Daoy (cell line): ENCODE data around the gene EZR. TPM values are rescaled to one million over a fixed set of nuclear protein-coding genes. Genes with fewer than 3 reads are reported as not detected.
"Not testable (repeated sequence)": the region's sequence is repeated elsewhere in the genome, so short reads cannot be mapped to it uniquely, and the experiment has no call there.

Experiments used
- DNase-seq: peaks from one replicate; pipeline ENCODE4 v3.0.0-alpha.2; 2015; ENCODE audit warnings: low read depth
- total RNA-seq: library from RNA; depleted of rRNA; stranded (reverse); fragments of >200 nt; shearing (Covaris generic); gene quantifications from 2 replicates; pipeline ENCODE4 v1.2.3, GENCODE V29; 2014

The EZR gene
- total RNA-seq, 1 experiment from 2014 or later, result 325 TPM

GRCh38 chr6:158843751-158844683, 24.8 kb upstream of the EZR start:
- DNase-seq, result no peak

- DNase-seq, result no peak
Observed at GRCh38 chr6:158841358-158841757, 22.2 kb upstream of the EZR start.

GRCh38 chr6:158840465-158840864, 21.3 kb upstream of the EZR start:
- no peak for DNase-seq

- no peak for DNase-seq
Observed at GRCh38 chr6:158839796-158840195, 20.6 kb upstream of the EZR start.

GRCh38 chr6:158838790-158839189, 19.6 kb upstream of the EZR start:
- not testable (repeated sequence) for DNase-seq

GRCh38 chr6:158837684-158838625, 18.8 kb upstream of the EZR start:
- DNase-seq, result no peak

- no peak for DNase-seq
Observed at GRCh38 chr6:158836625-158837311, 17.6 kb upstream of the EZR start.

GRCh38 chr6:158835616-158836221, 16.6 kb upstream of the EZR start:
- DNase-seq, result no peak

- no peak for DNase-seq
Observed at GRCh38 chr6:158834675-158835385, 15.7 kb upstream of the EZR start.

- DNase-seq, result not testable (repeated sequence)
Observed at GRCh38 chr6:158832807-158833206, 13.6 kb upstream of the EZR start.

- no peak for DNase-seq
Observed at GRCh38 chr6:158832026-158832425, 12.9 kb upstream of the EZR start.

GRCh38 chr6:158831571-158831970, 12.4 kb upstream of the EZR start:
- DNase-seq, result no peak

- no peak for DNase-seq
Observed at GRCh38 chr6:158830736-158831135, 11.6 kb upstream of the EZR start.

GRCh38 chr6:158828807-158829206, 9.6 kb upstream of the EZR start:
- no peak for DNase-seq

- no peak for DNase-seq
Observed at GRCh38 chr6:158826819-158827501, 7.8 kb upstream of the EZR start.

GRCh38 chr6:158825951-158826306, 6.8 kb upstream of the EZR start:
- DNase-seq, result no peak

GRCh38 chr6:158825038-158825950, 6.1 kb upstream of the EZR start:
- DNase-seq, result no peak

GRCh38 chr6:158823616-158824015, 4.4 kb upstream of the EZR start:
- DNase-seq, result not testable (repeated sequence)

- no peak for DNase-seq
Observed at GRCh38 chr6:158819977-158820622, 932 bp upstream of the EZR start.
